Neural cell (in vitro differentiated cells): ENCODE data around the gene RILPL1. TPM values are rescaled to one million over a fixed set of nuclear protein-coding genes. Genes with fewer than 3 reads are reported as not detected.
"Not testable (repeated sequence)": the region's sequence is repeated elsewhere in the genome, so short reads cannot be mapped to it uniquely, and the experiment has no call there.

Experiments used
- H2AFZ ChIP-seq: fragments of 200-600, 300-800 bp; sonication (generic), shearing (Covaris generic); 2 replicates; pipeline ENCODE4 v1.6.0; 2014; ENCODE audit warnings: low read depth, mild to moderate bottlenecking, antibody characterized with exemption, low read length, moderate library complexity
- H3F3A ChIP-seq: fragments of 200-600 bp; shearing (Covaris generic); 2 replicates; pipeline ENCODE4 v1.6.1; 2016; ENCODE audit warnings: mild to moderate bottlenecking, moderate library complexity, mixed read lengths, antibody characterized with exemption, low read length; ENCODE audit not compliant: insufficient read depth, poor library complexity, severe bottlenecking
- H3K27ac ChIP-seq: fragments of 200-600, 300-800 bp; sonication (generic), shearing (Covaris generic); 2 replicates; pipeline ENCODE4 v1.5.1; 2014; ENCODE audit warnings: mild to moderate bottlenecking, low read length, moderate library complexity
- H3K27me3 ChIP-seq: fragments of 300-800, 200-600 bp; sonication (generic), shearing (Covaris generic); 2 replicates; pipeline ENCODE4 v1.6.0; 2014; ENCODE audit warnings: mild to moderate bottlenecking, low read depth, low read length, moderate library complexity; ENCODE audit not compliant: insufficient read depth
- H3K36me3 ChIP-seq: fragments of 300-800, 200-600 bp; sonication (generic), shearing (Covaris generic); 2 replicates; pipeline ENCODE4 v1.5.1; 2014; ENCODE audit warnings: mild to moderate bottlenecking, antibody characterized with exemption, low read length, moderate library complexity; ENCODE audit not compliant: insufficient read depth
- H3K4me2 ChIP-seq: fragments of 300-800, 200-600 bp; sonication (generic), shearing (Covaris generic); 2 replicates; pipeline ENCODE4 v1.6.0; 2014; ENCODE audit warnings: mild to moderate bottlenecking, low read length
- H3K4me3 ChIP-seq: fragments of 300-800, 200-600 bp; sonication (generic), shearing (Covaris generic); 2 replicates; pipeline ENCODE4 v1.5.1; 2014; ENCODE audit warnings: mild to moderate bottlenecking, low read length, moderate library complexity
- H3K79me2 ChIP-seq: fragments of 200-600 bp; shearing (Covaris generic); replicated peaks from 2 replicates; pipeline ENCODE4 v1.6.0; 2014; ENCODE audit warnings: mild to moderate bottlenecking, low read length, moderate library complexity; ENCODE audit not compliant: insufficient read depth
- H3K9ac ChIP-seq: fragments of 300-800, 200-600 bp; sonication (generic), shearing (Covaris generic); 2 replicates; pipeline ENCODE4 v1.6.1; 2016; ENCODE audit warnings: mild to moderate bottlenecking, low read length, mixed read lengths
- H3K9me2 ChIP-seq: fragments of 200-600 bp; shearing (Covaris generic); 2 replicates; pipeline ENCODE4 v1.6.1; 2016; ENCODE audit warnings: mild to moderate bottlenecking, low read length, mixed read lengths; ENCODE audit not compliant: insufficient read depth
- H3K9me3 ChIP-seq: fragments of 200-600, 300-800 bp; sonication (generic), shearing (Covaris generic); 2 replicates; pipeline ENCODE4 v1.6.1; 2016; ENCODE audit warnings: mild to moderate bottlenecking, mixed run types, low read length, moderate library complexity, mixed read lengths
- H4K20me1 ChIP-seq: fragments of 200-600 bp; shearing (Covaris generic); 2 replicates; pipeline ENCODE4 v1.6.1; 2016; ENCODE audit warnings: mild to moderate bottlenecking, mixed run types; ENCODE audit not compliant: insufficient read depth
- CTCF ChIP-seq: fragments of 450-650 bp; IDR thresholded peaks from 2 replicates; pipeline ENCODE4 v1.5.1; 2014; ENCODE audit warnings: antibody characterized with exemption, mild to moderate bottlenecking, moderate library complexity; ENCODE audit not compliant: poor library complexity, severe bottlenecking
- EP300 ChIP-seq: fragments of 450-650 bp; conservative IDR thresholded peaks from 2 replicates; pipeline ENCODE4 v1.6.1; 2014; ENCODE audit warnings: antibody characterized with exemption, mild to moderate bottlenecking, moderate library complexity; ENCODE audit not compliant: poor library complexity, severe bottlenecking
- EZH2 ChIP-seq: fragments of 200-600, 300-800 bp; shearing (Covaris generic), sonication (generic); IDR thresholded peaks from 2 replicates; pipeline ENCODE4 v1.6.1; 2014; ENCODE audit warnings: antibody characterized with exemption, low read length, borderline replicate concordance, mild to moderate bottlenecking; ENCODE audit not compliant: insufficient read depth, poor library complexity, severe bottlenecking
- MXI1 ChIP-seq: fragments of 450-650 bp; conservative IDR thresholded peaks from 2 replicates; pipeline ENCODE4 v1.6.1; 2014; ENCODE audit warnings: antibody characterized with exemption, mild to moderate bottlenecking; ENCODE audit not compliant: poor library complexity, severe bottlenecking
- POLR2AphosphoS5 ChIP-seq: IDR thresholded peaks from 2 replicates; pipeline ENCODE4 v1.6.1; 2012
- RAD21 ChIP-seq: fragments of 450-650 bp; conservative IDR thresholded peaks from 2 replicates; pipeline ENCODE4 v1.6.1; 2014; ENCODE audit warnings: antibody characterized with exemption, mild to moderate bottlenecking, moderate library complexity
- REST ChIP-seq: IDR thresholded peaks from 2 replicates; pipeline ENCODE4 v1.6.1; 2012; ENCODE audit warnings: borderline replicate concordance
- SMC3 ChIP-seq: fragments of 450-650 bp; conservative IDR thresholded peaks from 2 replicates; pipeline ENCODE4 v1.6.1; 2014; ENCODE audit warnings: antibody characterized with exemption, mild to moderate bottlenecking, moderate library complexity; ENCODE audit not compliant: poor library complexity
- TAF1 ChIP-seq: IDR thresholded peaks from 2 replicates; pipeline ENCODE4 v1.6.1; 2012; ENCODE audit warnings: low read depth
- polyA plus RNA-seq: library from polyadenylated mRNA; depleted of rRNA; stranded (reverse); fragments of >200 nt; gene quantifications from 2 replicates; pipeline ENCODE4 v1.2.3, GENCODE V29; 2014

Gene RILPL1
- polyA plus RNA-seq, 1 donor from 2014 or later = 1.4 TPM

- no peaks in the 10 kb centered on the region for H3K9me2 ChIP-seq
- TF ChIP-seq SMC3 (no peak), POLR2AphosphoS5 (no peak), CTCF (no peak), TAF1 (no peak), MXI1 (no peak), RAD21 (no peak), EP300 (no peak), EZH2 (no peak), REST (no peak)
- H3K79me2 ChIP-seq = no peaks in the 10 kb centered on the region
- no peak overlapping the region for H3K4me3 ChIP-seq
- no peaks in the 10 kb centered on the region for H3K27me3 ChIP-seq
- H4K20me1 ChIP-seq = no peaks in the 10 kb centered on the region
- no peak overlapping the region for H2AFZ ChIP-seq
- no peaks in the 10 kb centered on the region for H3K9me3 ChIP-seq
- H3K9ac ChIP-seq = no peak overlapping the region
- H3K4me2 ChIP-seq = no peak overlapping the region
- no peak overlapping the region for H3K27ac ChIP-seq
- H3F3A ChIP-seq = no peaks in the 10 kb centered on the region
- no peaks in the 10 kb centered on the region for H3K36me3 ChIP-seq
Measured at GRCh38 chr12:123482876-123483275, 50.6 kb downstream of the RILPL1 start.

- H3F3A ChIP-seq, H2AFZ ChIP-seq, H4K20me1 ChIP-seq, H3K9me2 ChIP-seq, H3K9ac ChIP-seq, H3K27me3 ChIP-seq, H3K27ac ChIP-seq, H3K79me2 ChIP-seq, H3K36me3 ChIP-seq, H3K4me3 ChIP-seq, H3K9me3 ChIP-seq, H3K4me2 ChIP-seq: not testable (repeated sequence)
Measured at GRCh38 chr12:123481251-123481650, 52.3 kb downstream of the RILPL1 start.

GRCh38 chr12:123479442-123480180 lies 53.9 kb downstream of the RILPL1 start:
- no peak overlapping the region for H3K4me2 ChIP-seq
- H3K4me3 ChIP-seq = no peak overlapping the region
- no peak overlapping the region for H3K27ac ChIP-seq

More at GRCh38 chr12:123479442-123480180, 53.9 kb downstream of the RILPL1 start:
- H3K9me2 ChIP-seq = no peaks in the 10 kb centered on the region
- H3F3A ChIP-seq = no peaks in the 10 kb centered on the region
- H3K36me3 ChIP-seq = no peaks in the 10 kb centered on the region
- no peaks in the 10 kb centered on the region for H3K27me3 ChIP-seq
- no peak overlapping the region for H2AFZ ChIP-seq
- no peaks in the 10 kb centered on the region for H3K9me3 ChIP-seq
- no peaks in the 10 kb centered on the region for H4K20me1 ChIP-seq
- H3K79me2 ChIP-seq = no peaks in the 10 kb centered on the region
- TF ChIP-seq POLR2AphosphoS5 = no peak
- no peak for TF ChIP-seq EZH2
- TF ChIP-seq TAF1 = no peak
- TF ChIP-seq RAD21 = no peak
- no peak for TF ChIP-seq REST
- no peak for TF ChIP-seq SMC3
- no peak overlapping the region for H3K9ac ChIP-seq
